AG09309 (cell line): ENCODE measurements around the gene CEACAM19.
"Not testable (repeated sequence)": the region's sequence is repeated elsewhere in the genome, so short reads cannot be mapped to it uniquely, and the experiment has no call there.

Source experiments
- DNase-seq: peaks from one replicate; pipeline ENCODE4 v3.0.0-alpha.2; 2010; ENCODE audit warnings: low read depth
- H3K4me3 ChIP-seq: 2 replicates; pipeline ENCODE4 v1.5.1; 2011; ENCODE audit warnings: mild to moderate bottlenecking, low read depth, low read length, moderate library complexity; ENCODE audit not compliant: control insufficient read depth
- CTCF ChIP-seq: IDR thresholded peaks from 2 replicates; pipeline ENCODE4 v1.5.1; 2011; ENCODE audit warnings: mild to moderate bottlenecking, low read depth, low read length, inconsistent platforms; ENCODE audit not compliant: insufficient read depth, control insufficient read depth; ENCODE audit errors: missing control alignments

The CEACAM19 gene

GRCh38 chr19:44663996-44664395 is 7.3 kb upstream of the CEACAM19 start:
- H3K4me3 ChIP-seq = no peak overlapping the region
- DNase-seq = no peak
- no peak for TF ChIP-seq CTCF

- H3K4me3 ChIP-seq = no peak overlapping the region
- TF ChIP-seq CTCF = no peak
- DNase-seq = no peak
Measured at GRCh38 chr19:44664976-44665375, 6.3 kb upstream of the CEACAM19 start.

DNA sequence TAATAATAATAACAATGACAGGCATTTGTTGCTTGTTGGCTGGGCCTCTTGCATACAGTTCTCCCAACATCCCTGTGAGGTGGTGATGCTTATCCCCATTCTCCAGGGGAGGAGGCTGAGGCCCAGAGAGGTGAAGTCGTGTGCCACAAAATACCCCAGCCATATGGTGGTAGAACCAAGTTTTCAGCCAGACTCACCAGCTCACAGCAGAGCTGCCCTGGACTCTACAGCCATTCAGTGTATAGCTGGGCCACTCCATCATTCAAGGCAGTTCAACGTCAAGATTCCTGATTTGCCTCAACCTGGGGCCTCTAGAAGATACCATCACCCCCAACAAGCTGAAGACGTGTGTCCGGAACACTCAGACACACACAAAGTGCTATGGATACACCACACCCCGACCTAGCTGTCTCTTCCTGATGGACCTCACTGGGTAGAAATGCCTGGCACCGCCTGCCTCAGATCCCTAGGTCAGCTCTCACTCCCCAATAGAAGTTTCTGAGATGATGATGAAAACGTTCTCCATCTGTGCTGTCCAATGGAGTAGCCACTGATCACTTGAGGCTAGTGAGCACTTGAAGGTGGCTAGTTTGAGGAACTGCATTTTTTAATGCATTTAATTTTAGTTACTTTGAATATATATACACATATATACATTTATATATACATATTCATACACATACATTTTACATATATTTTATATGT is 4.3 kb upstream of the CEACAM19 start:
- no peak overlapping the region for H3K4me3 ChIP-seq
- TF ChIP-seq CTCF = no peak
- no peak for DNase-seq

DNA sequence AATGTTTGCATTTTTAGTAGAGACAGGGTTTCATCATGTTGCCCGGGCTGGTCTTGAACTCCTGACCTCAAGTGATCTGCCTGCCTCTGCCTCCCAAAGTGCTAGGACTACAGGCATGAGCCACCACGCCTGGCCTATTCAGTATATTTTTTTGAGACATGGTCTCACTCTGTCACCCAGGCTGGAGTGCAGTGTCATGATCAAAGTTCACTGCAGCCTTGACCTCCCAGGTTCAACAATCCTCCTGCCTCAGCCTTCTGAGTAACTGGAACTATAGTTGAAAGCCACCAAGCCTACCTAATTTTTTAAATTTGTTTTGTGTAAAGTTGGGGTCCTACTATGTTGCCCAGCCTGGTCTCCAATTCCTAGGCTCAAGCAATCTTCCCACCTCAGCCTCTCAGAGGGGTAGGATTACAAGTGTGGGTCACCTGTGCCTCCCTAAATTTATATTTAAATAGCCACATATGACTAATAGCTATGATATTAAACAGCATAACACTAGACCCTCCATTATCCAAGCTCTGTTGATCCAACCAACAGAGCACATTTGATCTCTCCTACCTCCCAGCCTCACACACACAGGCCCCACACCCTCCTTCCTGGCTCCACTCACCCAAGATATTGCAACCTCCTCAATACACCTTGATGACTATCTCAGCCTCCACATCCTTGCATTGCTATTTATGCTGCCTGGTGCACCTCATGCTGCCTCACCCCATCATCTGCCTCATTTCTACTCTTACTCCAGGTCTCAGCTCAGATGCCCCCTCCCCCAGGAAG is 2.1 kb upstream of the CEACAM19 start:
- no peak for DNase-seq
- no peak overlapping the region for H3K4me3 ChIP-seq
- TF ChIP-seq CTCF = no peak

- not testable (repeated sequence) for DNase-seq, H3K4me3 ChIP-seq
Measured at GRCh38 chr19:44670027-44670426, 1.3 kb upstream of the CEACAM19 start.

DNA sequence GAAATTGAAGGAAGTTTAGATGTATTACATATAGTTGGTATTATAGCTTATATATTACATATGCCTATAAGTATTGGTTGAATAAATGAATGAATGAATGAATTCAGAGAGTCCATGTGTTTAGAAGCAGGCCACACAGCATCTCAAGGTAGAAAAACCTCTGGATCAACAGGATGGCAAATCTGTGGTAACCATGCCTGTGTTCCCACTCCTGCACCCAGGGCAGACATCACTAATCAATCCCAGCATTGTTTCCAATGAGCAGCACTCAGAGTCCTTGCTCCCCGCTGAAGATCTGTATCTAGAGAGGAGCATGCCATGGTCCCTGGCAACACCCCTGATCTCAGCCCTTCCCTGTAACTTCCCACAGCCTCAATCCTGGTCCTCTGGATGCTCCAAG is 944 bp downstream of the CEACAM19 start:
- no peak overlapping the region for H3K4me3 ChIP-seq
- no peak for DNase-seq
- no peak for TF ChIP-seq CTCF

DNA sequence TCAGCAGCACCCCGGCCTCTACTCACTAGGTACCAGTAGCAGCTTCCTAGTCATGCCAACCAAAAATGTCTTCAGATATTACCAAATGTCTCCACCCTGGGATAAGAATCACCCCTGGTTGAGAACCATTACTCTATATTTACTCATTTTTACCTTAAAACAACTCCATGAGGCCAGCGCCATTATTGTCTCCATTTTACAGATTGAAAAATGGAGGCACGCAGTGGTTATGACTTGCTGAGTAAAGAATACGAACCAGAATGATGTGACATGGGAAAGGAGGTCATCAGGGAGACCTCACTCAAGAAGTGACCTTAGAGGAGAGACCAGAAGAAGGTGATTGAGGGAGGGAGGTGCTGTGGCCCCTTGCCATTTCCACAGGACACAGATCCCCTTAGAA is 2.2 kb downstream of the CEACAM19 start:
- no peak for TF ChIP-seq CTCF
- no peak for DNase-seq
- no peak overlapping the region for H3K4me3 ChIP-seq
